DND-41 (cell line): ENCODE measurements around the gene AOPEP.

ENCODE experiments used
- ATAC-seq: fragments of 200-7000 bp; cut with Tn5 transposase; 3 replicates; pipeline ENCODE4 v1.9.1; 2021; ENCODE audit warnings: low read depth; ENCODE audit not compliant: insufficient read depth
- DNase-seq: peaks from one replicate; pipeline ENCODE4 v3.0.0-alpha.2; 2020
- H2AFZ ChIP-seq: 2 replicates; pipeline ENCODE4 v1.6.0; 2012; ENCODE audit warnings: low read depth, low read length
- H3K27ac ChIP-seq: 2 replicates; pipeline ENCODE4 v1.5.1; 2012; ENCODE audit warnings: low read length, inconsistent platforms
- H3K27me3 ChIP-seq: fragments of 200-600 bp; sonication (generic); 2 replicates; pipeline ENCODE4 v1.6.0; 2012; ENCODE audit warnings: low read length, mild to moderate bottlenecking, inconsistent platforms; ENCODE audit not compliant: insufficient read depth, poor library complexity
- H3K36me3 ChIP-seq: 2 replicates; pipeline ENCODE4 v1.5.1; 2012; ENCODE audit warnings: low read length, inconsistent platforms; ENCODE audit not compliant: insufficient read depth
- H3K4me1 ChIP-seq: 2 replicates; pipeline ENCODE4 v1.5.1; 2012; ENCODE audit warnings: mild to moderate bottlenecking, low read length; ENCODE audit not compliant: insufficient read depth
- H3K4me2 ChIP-seq: 2 replicates; pipeline ENCODE4 v1.6.0; 2012; ENCODE audit warnings: mild to moderate bottlenecking, moderate library complexity, low read length, inconsistent platforms; ENCODE audit not compliant: insufficient read depth
- H3K4me3 ChIP-seq, 2 experiments: fragments of 200-600 bp in 1 of 2; shearing (Covaris generic) in 1 of 2; 2 replicates each; pipeline ENCODE4 v1.5.1; 2012 to 2016; ENCODE audit warnings: inconsistent platforms in 2 of 2, low read length in 2 of 2, mild to moderate bottlenecking in 2 of 2, low read depth in 1 of 2, moderate library complexity in 1 of 2
- H3K79me2 ChIP-seq: 2 replicates; pipeline ENCODE4 v1.6.0; 2012; ENCODE audit warnings: low read length, inconsistent platforms; ENCODE audit not compliant: insufficient read depth
- H3K9ac ChIP-seq: 2 replicates; pipeline ENCODE4 v1.6.0; 2012; ENCODE audit warnings: low read depth, mild to moderate bottlenecking, inconsistent platforms, low read length, moderate library complexity
- H3K9me3 ChIP-seq: 2 replicates; pipeline ENCODE4 v1.5.1; 2012; ENCODE audit warnings: low read length, moderate library complexity, mild to moderate bottlenecking, inconsistent platforms; ENCODE audit not compliant: insufficient read depth, severe bottlenecking
- H4K20me1 ChIP-seq: 2 replicates; pipeline ENCODE4 v1.6.0; 2012; ENCODE audit warnings: low read length; ENCODE audit not compliant: insufficient read depth
- EZH2 ChIP-seq: IDR thresholded peaks from 3 replicates; pipeline ENCODE4 v1.6.1; 2012; ENCODE audit warnings: borderline replicate concordance, low read depth, mild to moderate bottlenecking, moderate library complexity, low read length, inconsistent platforms; ENCODE audit not compliant: severe bottlenecking
- TF ChIP-seq, protein P1 (sequence below): IDR thresholded peaks from 2 replicates; pipeline ENCODE4 v1.5.1; 2012; ENCODE audit warnings: borderline replicate concordance, low read length, moderate library complexity, mild to moderate bottlenecking; ENCODE audit not compliant: poor library complexity, severe bottlenecking; ENCODE audit errors: extremely low read depth

Gene AOPEP

DNA sequence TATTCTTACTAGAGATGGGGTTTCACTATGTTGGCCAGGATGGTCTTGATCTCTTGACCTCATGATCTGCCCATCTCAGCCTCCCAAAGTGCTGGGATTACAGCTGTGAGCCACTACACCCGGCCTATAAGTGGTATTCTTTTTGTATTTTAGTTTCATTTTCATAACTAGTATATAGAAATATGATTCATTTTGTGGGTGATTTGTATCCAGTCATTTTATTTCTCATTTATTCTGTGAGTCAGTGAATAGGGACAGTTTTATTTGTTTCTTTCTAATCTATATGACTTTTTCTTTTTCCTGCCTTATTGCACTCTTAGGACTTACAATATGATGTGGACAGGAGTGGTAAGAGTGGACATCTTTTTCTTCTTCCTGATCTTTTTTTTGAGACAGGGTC lies 112.9 kb downstream of the AOPEP start:
- no peak overlapping the region for H3K27ac ChIP-seq
- H3K4me2 ChIP-seq, result no peak overlapping the region
- H3K4me1 ChIP-seq, result peaks cover 5% of the 10 kb centered on the region; the same call in 1 of the 2 replicates
- H3K27me3 ChIP-seq, result no peaks in the 10 kb centered on the region
- DNase-seq (no peak), ATAC-seq (no peak)
- no peaks in the 10 kb centered on the region for H3K79me2 ChIP-seq
- no peak for TF ChIP-seq EZH2
- TF ChIP-seq, protein P1, sequence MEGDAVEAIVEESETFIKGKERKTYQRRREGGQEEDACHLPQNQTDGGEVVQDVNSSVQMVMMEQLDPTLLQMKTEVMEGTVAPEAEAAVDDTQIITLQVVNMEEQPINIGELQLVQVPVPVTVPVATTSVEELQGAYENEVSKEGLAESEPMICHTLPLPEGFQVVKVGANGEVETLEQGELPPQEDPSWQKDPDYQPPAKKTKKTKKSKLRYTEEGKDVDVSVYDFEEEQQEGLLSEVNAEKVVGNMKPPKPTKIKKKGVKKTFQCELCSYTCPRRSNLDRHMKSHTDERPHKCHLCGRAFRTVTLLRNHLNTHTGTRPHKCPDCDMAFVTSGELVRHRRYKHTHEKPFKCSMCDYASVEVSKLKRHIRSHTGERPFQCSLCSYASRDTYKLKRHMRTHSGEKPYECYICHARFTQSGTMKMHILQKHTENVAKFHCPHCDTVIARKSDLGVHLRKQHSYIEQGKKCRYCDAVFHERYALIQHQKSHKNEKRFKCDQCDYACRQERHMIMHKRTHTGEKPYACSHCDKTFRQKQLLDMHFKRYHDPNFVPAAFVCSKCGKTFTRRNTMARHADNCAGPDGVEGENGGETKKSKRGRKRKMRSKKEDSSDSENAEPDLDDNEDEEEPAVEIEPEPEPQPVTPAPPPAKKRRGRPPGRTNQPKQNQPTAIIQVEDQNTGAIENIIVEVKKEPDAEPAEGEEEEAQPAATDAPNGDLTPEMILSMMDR, result no peak
- no peaks in the 10 kb centered on the region for H4K20me1 ChIP-seq
- peaks cover 3% of the 10 kb centered on the region for H3K9me3 ChIP-seq
- no peaks in the 10 kb centered on the region for H3K36me3 ChIP-seq
- no peak overlapping the region for H3K4me3 ChIP-seq
- no peak overlapping the region for H3K9ac ChIP-seq
- no peak overlapping the region for H2AFZ ChIP-seq

GRCh38 chr9:94840738-94841137 lies 114.2 kb downstream of the AOPEP start:
- no peaks in the 10 kb centered on the region for H3K36me3 ChIP-seq
- no peaks in the 10 kb centered on the region for H3K27me3 ChIP-seq
- no peak overlapping the region for H3K27ac ChIP-seq

GRCh38 chr9:94843134-94843533 lies 116.6 kb downstream of the AOPEP start:
- no peak overlapping the region for H3K9ac ChIP-seq
- H3K4me3 ChIP-seq, result no peak overlapping the region
- H3K27me3 ChIP-seq, result no peaks in the 10 kb centered on the region
- no peak overlapping the region for H2AFZ ChIP-seq
- TF ChIP-seq EZH2, result no peak
- TF ChIP-seq, protein P1, result no peak
- no peak for ATAC-seq
- peaks cover 5% of the 10 kb centered on the region; the same call in 1 of the 2 replicates for H3K4me1 ChIP-seq
- H3K36me3 ChIP-seq, result no peaks in the 10 kb centered on the region
- no peaks in the 10 kb centered on the region for H3K9me3 ChIP-seq
- no peaks in the 10 kb centered on the region for H3K79me2 ChIP-seq
- no peak overlapping the region for H3K27ac ChIP-seq
- no peak overlapping the region for H3K4me2 ChIP-seq
- no peak for DNase-seq
- H4K20me1 ChIP-seq, result no peaks in the 10 kb centered on the region

More at GRCh38 chr9:94840738-94841137, 114.2 kb downstream of the AOPEP start:
- H2AFZ ChIP-seq, result no peak overlapping the region
- no peak for ATAC-seq
- H3K4me1 ChIP-seq, result peaks cover 5% of the 10 kb centered on the region; the same call in 1 of the 2 replicates
- H4K20me1 ChIP-seq, result no peaks in the 10 kb centered on the region
- H3K79me2 ChIP-seq, result no peaks in the 10 kb centered on the region
- no peak overlapping the region for H3K4me3 ChIP-seq
- no peak for TF ChIP-seq EZH2
- TF ChIP-seq, protein P1, result no peak
- H3K9ac ChIP-seq, result no peak overlapping the region
- H3K9me3 ChIP-seq, result peaks cover 3% of the 10 kb centered on the region
- H3K4me2 ChIP-seq, result no peak overlapping the region
- no peak for DNase-seq

DNA sequence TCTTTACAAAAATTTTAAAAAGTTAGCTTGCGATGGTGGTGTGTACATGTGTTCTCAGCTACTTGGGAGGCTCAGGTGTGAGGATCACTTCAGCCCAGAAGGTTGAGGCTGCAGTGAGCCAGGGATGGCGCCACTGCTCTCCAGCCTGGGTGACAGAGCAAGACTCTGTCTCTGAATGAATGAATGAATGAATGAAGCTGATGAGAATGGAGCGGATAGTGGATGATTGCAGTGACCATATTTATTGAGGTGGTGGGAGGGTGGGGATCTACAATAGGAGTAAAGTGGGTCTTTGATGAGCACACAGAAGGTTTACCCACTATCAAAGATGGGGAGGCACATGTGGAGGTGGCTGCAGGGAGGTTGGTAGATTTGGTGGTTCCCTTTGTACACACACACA lies 120.2 kb downstream of the AOPEP start:
- Histone ChIP-seq H3K27me3 (no peaks in the 10 kb centered on the region), H3K4me1 (peaks cover 5% of the 10 kb centered on the region; the same call in 1 of the 2 replicates), H3K27ac (no peak overlapping the region), H4K20me1 (no peaks in the 10 kb centered on the region), H2AFZ (no peak overlapping the region), H3K4me2 (no peak overlapping the region), H3K4me3 (no peak overlapping the region), H3K36me3 (no peaks in the 10 kb centered on the region), H3K9ac (no peak overlapping the region), H3K9me3 (no peaks in the 10 kb centered on the region), H3K79me2 (no peaks in the 10 kb centered on the region)
- TF ChIP-seq, protein P1, result no peak
- no peak for TF ChIP-seq EZH2
- DNase-seq, result no peak
- ATAC-seq, result no peak
